ENCODE results near the gene LBP. TPM values are rescaled to one million over a fixed set of nuclear protein-coding genes. Genes with fewer than 3 reads are reported as not detected.
A peak's percentile ranks its signal among the peaks of the same experiment; 100 is the strongest.

The LBP gene, protein sequence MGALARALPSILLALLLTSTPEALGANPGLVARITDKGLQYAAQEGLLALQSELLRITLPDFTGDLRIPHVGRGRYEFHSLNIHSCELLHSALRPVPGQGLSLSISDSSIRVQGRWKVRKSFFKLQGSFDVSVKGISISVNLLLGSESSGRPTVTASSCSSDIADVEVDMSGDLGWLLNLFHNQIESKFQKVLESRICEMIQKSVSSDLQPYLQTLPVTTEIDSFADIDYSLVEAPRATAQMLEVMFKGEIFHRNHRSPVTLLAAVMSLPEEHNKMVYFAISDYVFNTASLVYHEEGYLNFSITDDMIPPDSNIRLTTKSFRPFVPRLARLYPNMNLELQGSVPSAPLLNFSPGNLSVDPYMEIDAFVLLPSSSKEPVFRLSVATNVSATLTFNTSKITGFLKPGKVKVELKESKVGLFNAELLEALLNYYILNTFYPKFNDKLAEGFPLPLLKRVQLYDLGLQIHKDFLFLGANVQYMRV
- polyA plus RNA-seq (2011; rRNA removed) (not detected in 2 replicates), polyA minus RNA-seq (2011; rRNA and poly(A)+ RNA removed) (not detected in 2 replicates)

DNA sequence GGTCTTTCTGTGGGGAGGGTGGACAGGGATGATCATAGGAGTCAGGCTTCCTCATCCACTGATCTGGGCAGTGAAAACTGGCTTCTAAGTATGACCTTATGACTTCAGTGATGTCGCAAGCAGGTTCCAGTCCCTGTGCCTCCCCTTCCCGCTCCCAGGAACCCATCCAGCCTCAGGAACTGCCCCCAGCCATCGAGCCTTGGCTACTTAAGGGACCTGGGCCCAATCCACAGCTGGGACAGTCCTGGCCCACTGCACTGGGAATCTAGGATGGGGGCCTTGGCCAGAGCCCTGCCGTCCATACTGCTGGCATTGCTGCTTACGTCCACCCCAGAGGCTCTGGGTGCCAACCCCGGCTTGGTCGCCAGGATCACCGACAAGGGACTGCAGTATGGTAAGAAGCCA lies at the start of gene LBP:
LBP (plus strand) TSS at position 236 of the 405 bp plus-strand sequence; CDS start at position 271, 35 bp downstream.
- Histone ChIP-seq H3K9me3 (ENCODE audit: control insufficient read depth, insufficient read depth, low read length) (no peaks in the 10 kb centered on the region; the same call in 1 of the 2 replicates), H3K27me3 (ENCODE audit: control insufficient read depth, insufficient read depth, low read length) (peaks cover 19% of the 10 kb centered on the region), H3K27ac (ENCODE audit: low read depth, low read length) (no peak within 1 kb of the TSS), H3K4me3 (ENCODE audit: low read depth, low read length) (no peak within 1 kb of the TSS)
- ChIA-PET CTCF (interaction anchor here (0.6 kb wide), 1 partner anchor 41 kb away, joined by 5 read pairs; no protein-coding TSS in a partner anchor), POLR2A (interaction anchor here (0.6 kb wide), 1 partner anchor 201 kb away, joined by 11 read pairs; no protein-coding TSS in a partner anchor)
- DNase-seq (ENCODE audit: low read depth, low spot score): no peak
- TF ChIP-seq, protein P1, sequence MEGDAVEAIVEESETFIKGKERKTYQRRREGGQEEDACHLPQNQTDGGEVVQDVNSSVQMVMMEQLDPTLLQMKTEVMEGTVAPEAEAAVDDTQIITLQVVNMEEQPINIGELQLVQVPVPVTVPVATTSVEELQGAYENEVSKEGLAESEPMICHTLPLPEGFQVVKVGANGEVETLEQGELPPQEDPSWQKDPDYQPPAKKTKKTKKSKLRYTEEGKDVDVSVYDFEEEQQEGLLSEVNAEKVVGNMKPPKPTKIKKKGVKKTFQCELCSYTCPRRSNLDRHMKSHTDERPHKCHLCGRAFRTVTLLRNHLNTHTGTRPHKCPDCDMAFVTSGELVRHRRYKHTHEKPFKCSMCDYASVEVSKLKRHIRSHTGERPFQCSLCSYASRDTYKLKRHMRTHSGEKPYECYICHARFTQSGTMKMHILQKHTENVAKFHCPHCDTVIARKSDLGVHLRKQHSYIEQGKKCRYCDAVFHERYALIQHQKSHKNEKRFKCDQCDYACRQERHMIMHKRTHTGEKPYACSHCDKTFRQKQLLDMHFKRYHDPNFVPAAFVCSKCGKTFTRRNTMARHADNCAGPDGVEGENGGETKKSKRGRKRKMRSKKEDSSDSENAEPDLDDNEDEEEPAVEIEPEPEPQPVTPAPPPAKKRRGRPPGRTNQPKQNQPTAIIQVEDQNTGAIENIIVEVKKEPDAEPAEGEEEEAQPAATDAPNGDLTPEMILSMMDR (IDR thresholded peaks at IDR 0.05; ENCODE audit: low read depth, low read length): no peak

DNA sequence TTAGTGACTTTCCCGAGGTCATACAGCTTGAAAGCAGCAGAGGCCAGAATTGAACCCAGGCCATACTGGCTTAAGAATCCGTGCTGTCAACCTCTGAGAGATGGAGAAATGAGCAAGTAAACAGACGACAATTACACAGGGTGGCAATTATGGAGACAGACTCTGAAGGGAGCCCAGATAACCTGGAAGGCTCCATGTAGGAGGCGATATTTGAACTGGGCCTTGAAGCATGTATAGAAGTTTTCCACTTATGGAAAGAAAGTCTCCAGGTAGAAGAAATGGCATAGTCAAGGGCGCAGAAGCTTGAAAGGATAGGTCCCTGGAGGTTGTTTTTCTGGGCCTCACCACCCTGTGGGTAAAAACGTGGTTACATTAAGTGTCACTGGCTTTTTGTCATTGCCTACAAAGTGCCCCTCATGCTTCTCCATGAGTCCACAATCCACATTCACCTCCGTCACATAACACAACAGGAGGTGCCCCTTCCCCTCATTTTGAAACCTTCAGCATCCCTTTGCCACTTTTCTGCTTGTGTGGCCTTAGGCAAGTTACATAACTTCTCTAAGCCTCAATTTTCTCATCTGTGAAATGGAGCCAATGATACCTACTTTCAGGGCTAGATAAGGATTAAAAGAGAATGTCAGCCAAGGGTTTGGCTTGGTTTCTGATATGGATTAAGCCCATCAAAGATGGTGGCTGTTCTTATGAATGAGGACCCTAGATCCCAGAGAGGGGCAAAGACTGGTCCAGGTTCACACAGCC lies 48.2 kb upstream of the LBP start:
- TF ChIP-seq, protein P1 (IDR thresholded peaks at IDR 0.05; ENCODE audit: low read depth, low read length): no peak
- no peak for DNase-seq (ENCODE audit: low read depth, low spot score)
- ChIA-PET POLR2A (no interaction called here), CTCF (no interaction called here)
- Histone ChIP-seq H3K4me3 (ENCODE audit: low read depth, low read length) (no peak overlapping the region), H3K27ac (ENCODE audit: low read depth, low read length) (no peak overlapping the region), H3K9me3 (ENCODE audit: control insufficient read depth, insufficient read depth, low read length) (no peaks in the 10 kb centered on the region), H3K27me3 (ENCODE audit: control insufficient read depth, insufficient read depth, low read length) (peaks cover 12% of the 10 kb centered on the region)

DNA sequence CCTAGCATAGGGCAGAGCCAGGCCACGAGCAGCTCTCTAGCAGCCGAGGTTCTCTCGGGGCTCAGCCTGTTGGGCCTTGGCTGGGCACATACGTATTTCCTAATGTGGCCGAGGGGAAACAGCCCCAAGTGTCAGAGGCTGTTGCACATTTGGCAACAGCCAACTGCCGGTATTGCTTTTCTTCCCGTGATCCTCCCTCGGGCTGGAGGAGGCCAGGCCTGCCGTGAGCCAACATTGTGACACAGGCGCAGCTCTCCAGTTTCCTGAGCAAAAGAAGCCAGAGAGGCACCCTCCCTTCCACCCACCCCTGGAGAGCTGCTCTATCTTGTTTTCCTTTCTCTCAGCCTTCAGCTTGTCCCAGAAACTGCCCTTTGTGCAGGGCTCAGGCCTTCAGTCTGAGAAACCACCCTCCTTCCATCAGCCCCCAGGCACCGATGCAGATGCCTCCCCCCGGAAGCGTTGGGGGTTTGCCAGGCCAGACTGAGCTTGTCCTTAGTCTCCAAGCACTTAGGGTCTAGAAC lies 47.5 kb upstream of the LBP start:
- ChIA-PET POLR2A (no interaction called here), CTCF (interaction anchor here (0.8 to 1.1 kb wide), 2 partner anchors 77 to 78 kb away, joined by 3 to 4 read pairs; no protein-coding TSS in a partner anchor)
- no peak for DNase-seq (ENCODE audit: low read depth, low spot score)

DNA sequence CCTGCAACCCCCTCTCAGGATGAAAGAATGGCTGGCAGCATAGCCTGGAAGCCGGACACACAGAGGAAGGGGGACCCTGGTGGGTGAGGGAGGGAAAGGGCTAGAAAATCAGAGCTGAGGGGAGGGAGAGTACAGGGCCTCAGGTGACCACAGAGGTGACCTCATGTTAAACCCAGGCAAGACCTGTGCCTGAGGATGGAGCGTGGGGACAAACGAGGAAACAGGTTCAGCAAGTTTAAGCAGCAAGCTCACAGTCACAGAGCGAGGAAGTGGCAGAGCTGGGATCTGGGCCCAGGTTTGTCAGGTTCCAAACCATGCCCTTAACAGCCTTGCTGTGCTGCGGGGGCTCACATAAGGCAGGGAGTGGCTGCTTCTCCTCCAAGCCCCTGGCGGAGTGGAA lies 46.3 kb upstream of the LBP start:
- TF ChIP-seq, protein P1 (IDR thresholded peaks at IDR 0.05; ENCODE audit: low read depth, low read length): no peak
- Histone ChIP-seq H3K27me3 (ENCODE audit: control insufficient read depth, insufficient read depth, low read length) (peaks cover 17% of the 10 kb centered on the region), H3K9me3 (ENCODE audit: control insufficient read depth, insufficient read depth, low read length) (no peaks in the 10 kb centered on the region; the same call in 1 of the 2 replicates), H3K4me3 (ENCODE audit: low read depth, low read length) (no peak overlapping the region), H3K27ac (ENCODE audit: low read depth, low read length) (no peak overlapping the region)
- CTCF ChIA-PET: interaction anchor here (1.2 kb wide), 1 partner anchor 9 kb away, joined by 3 read pairs; no protein-coding TSS in a partner anchor
- no peak for DNase-seq (ENCODE audit: low read depth, low spot score)
- POLR2A ChIA-PET: interaction anchor here (0.7 kb wide), 1 partner anchor 68 kb away, joined by 3 read pairs; no protein-coding TSS in a partner anchor

More for the DNA sequence above, 47.5 kb upstream of the LBP start:
- Histone ChIP-seq H3K9me3 (ENCODE audit: control insufficient read depth, insufficient read depth, low read length) (no peaks in the 10 kb centered on the region), H3K27ac (ENCODE audit: low read depth, low read length) (peak overlapping the region; percentile 47), H3K4me3 (ENCODE audit: low read depth, low read length) (no peak overlapping the region), H3K27me3 (ENCODE audit: control insufficient read depth, insufficient read depth, low read length) (peaks cover 17% of the 10 kb centered on the region)
- TF ChIP-seq, protein P1 (IDR thresholded peaks at IDR 0.05; ENCODE audit: low read depth, low read length): no peak
